ENCODE data around the gene GGCX. TPM values are rescaled to one million over a fixed set of nuclear protein-coding genes. Genes with fewer than 3 reads are reported as not detected.
A peak's percentile ranks its signal among the peaks of the same experiment; 100 is the strongest.
"Not testable (repeated sequence)": the region's sequence is repeated elsewhere in the genome, so short reads cannot be mapped to it uniquely, and the experiment has no call there.

GGCX gene
- total and polyA plus RNA-seq, 2 donors (not counting 3 experiments of a cell fraction or from before 2014, with no cell fraction given) = 48.0 to 62.7 TPM

GRCh38 chr2:85604133-85604444 lies 42.8 kb upstream of the GGCX start:
- FAIRE-seq; H3K79me2 ChIP-seq (ENCODE audit: control insufficient read depth, insufficient read depth, low read length); H3K9me3 ChIP-seq (replicated peaks; ENCODE audit: control insufficient read depth, insufficient read depth, low read length); DNase-seq (ENCODE audit: low read depth, low spot score); BruUV-seq (replicated peaks); H2AFZ ChIP-seq (ENCODE audit: low read depth, low read length); H3K9me1 ChIP-seq (replicated peaks; ENCODE audit: control insufficient read depth, extremely low read depth, insufficient read depth, low read length); POLR2A ChIA-PET; H4K20me1 ChIP-seq (replicated peaks; ENCODE audit: control insufficient read depth, extremely low read depth, insufficient read depth, low read length); H3K4me2 ChIP-seq (ENCODE audit: insufficient read depth, low read length); H3K9ac ChIP-seq (replicated peaks; ENCODE audit: extremely low read depth, insufficient read depth, low read length); dilution Hi-C loops (cut with MboI; ENCODE audit: extremely low pct_ligation_motif_present, low sequenced_read_pairs); H3K27me3 ChIP-seq (ENCODE audit: control insufficient read depth in 2 of 2, insufficient read depth in 2 of 2, low read length in 2 of 2); H3K4me3 ChIP-seq (replicated peaks in 1 of 3; ENCODE audit: insufficient read depth in 1 of 3, low read depth in 1 of 3, low read length in 3 of 3); H3K27ac ChIP-seq (ENCODE audit: insufficient read depth, low read depth, low read length): not testable (repeated sequence)
- peaks cover 30% of the 10 kb centered on the region for H3K4me1 ChIP-seq (ENCODE audit: control insufficient read depth, extremely low read depth, insufficient read depth, low read length)
- intact Hi-C loops (cut with micrococcal nuclease) = loop anchor here (5.0 kb wide), 1 partner anchor 182 kb away; no protein-coding TSS in a partner anchor
- TF ChIP-seq POLR2A (IDR thresholded peaks at IDR 0.05; ENCODE audit: low read depth, low read length) = peak; percentile 14
- CTCF ChIA-PET = interaction anchor here (0.6 to 2.8 kb wide), 4 partner anchors 14 to 100 kb away, joined by 3 to 17 read pairs (median 4); no protein-coding TSS in a partner anchor
- H3K36me3 ChIP-seq (ENCODE audit: control insufficient read depth in 2 of 2, extremely low read depth in 1 of 2, insufficient read depth in 2 of 2, low read length in 2 of 2) = peaks cover 0 to 18% of the 10 kb centered on the region in 2 experiments

- Histone ChIP-seq H3K4me1 (ENCODE audit: control insufficient read depth, extremely low read depth, insufficient read depth, low read length) (peaks cover 24% of the 10 kb centered on the region), H3K9me3 (replicated peaks; ENCODE audit: control insufficient read depth, insufficient read depth, low read length) (no peaks in the 10 kb centered on the region), H2AFZ (ENCODE audit: low read depth, low read length) (peak within 1 kb of the TSS; percentile 86), H3K79me2 (ENCODE audit: control insufficient read depth, insufficient read depth, low read length) (no peaks in the 10 kb centered on the region), H3K36me3 (ENCODE audit: control insufficient read depth in 2 of 2, extremely low read depth in 1 of 2, insufficient read depth in 2 of 2, low read length in 2 of 2) (peaks cover 0 to 20% of the 10 kb centered on the region in 2 experiments), H3K4me3 (replicated peaks in 1 of 3; ENCODE audit: insufficient read depth in 1 of 3, low read depth in 1 of 3, low read length in 3 of 3) (peak within 1 kb of the TSS; percentile 64 to 98 (median 65)), H3K27me3 (ENCODE audit: control insufficient read depth in 2 of 2, insufficient read depth in 2 of 2, low read length in 2 of 2) (no peaks in the 10 kb centered on the region), H3K9ac (replicated peaks; ENCODE audit: extremely low read depth, insufficient read depth, low read length) (peak within 1 kb of the TSS; percentile 66), H3K27ac (ENCODE audit: insufficient read depth, low read depth, low read length) (peak within 1 kb of the TSS; percentile 23), H3K9me1 (replicated peaks; ENCODE audit: control insufficient read depth, extremely low read depth, insufficient read depth, low read length) (no peaks in the 10 kb centered on the region), H4K20me1 (replicated peaks; ENCODE audit: control insufficient read depth, extremely low read depth, insufficient read depth, low read length) (no peaks in the 10 kb centered on the region), H3K4me2 (ENCODE audit: insufficient read depth, low read length) (peak within 1 kb of the TSS; percentile 87)
- intact Hi-C loops (cut with micrococcal nuclease) = loop anchor here (1.0 to 5.0 kb wide), 4 partner anchors 17 to 180 kb away; partner anchors contain the start of gene GGCX
- BruUV-seq (replicated peaks) = TSS peak; percentile 3
- dilution Hi-C loops (cut with MboI; ENCODE audit: extremely low pct_ligation_motif_present, low sequenced_read_pairs) = no loop called here
- ChIA-PET CTCF (interaction anchor here (0.5 to 2.1 kb wide), 7 partner anchors 9 to 250 kb away, joined by 3 to 5 read pairs (median 3); partner anchors contain the start of genes C2orf68 and MAT2A), POLR2A (interaction anchor here (0.6 to 1.3 kb wide), 4 partner anchors 9 to 64 kb away, joined by 3 to 6 read pairs (median 3); partner anchors contain the start of genes C2orf68 and MAT2A)
- TF ChIP-seq EZH2 (IDR thresholded peaks at IDR 0.05; ENCODE audit: borderline replicate concordance, low read depth, low read length, severe bottlenecking) = no peak
- TF ChIP-seq MAX (IDR thresholded peaks at IDR 0.05; ENCODE audit: insufficient read depth, insufficient read length) = peak; percentile 3
- TF ChIP-seq, protein P1, sequence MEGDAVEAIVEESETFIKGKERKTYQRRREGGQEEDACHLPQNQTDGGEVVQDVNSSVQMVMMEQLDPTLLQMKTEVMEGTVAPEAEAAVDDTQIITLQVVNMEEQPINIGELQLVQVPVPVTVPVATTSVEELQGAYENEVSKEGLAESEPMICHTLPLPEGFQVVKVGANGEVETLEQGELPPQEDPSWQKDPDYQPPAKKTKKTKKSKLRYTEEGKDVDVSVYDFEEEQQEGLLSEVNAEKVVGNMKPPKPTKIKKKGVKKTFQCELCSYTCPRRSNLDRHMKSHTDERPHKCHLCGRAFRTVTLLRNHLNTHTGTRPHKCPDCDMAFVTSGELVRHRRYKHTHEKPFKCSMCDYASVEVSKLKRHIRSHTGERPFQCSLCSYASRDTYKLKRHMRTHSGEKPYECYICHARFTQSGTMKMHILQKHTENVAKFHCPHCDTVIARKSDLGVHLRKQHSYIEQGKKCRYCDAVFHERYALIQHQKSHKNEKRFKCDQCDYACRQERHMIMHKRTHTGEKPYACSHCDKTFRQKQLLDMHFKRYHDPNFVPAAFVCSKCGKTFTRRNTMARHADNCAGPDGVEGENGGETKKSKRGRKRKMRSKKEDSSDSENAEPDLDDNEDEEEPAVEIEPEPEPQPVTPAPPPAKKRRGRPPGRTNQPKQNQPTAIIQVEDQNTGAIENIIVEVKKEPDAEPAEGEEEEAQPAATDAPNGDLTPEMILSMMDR (IDR thresholded peaks at IDR 0.05; ENCODE audit: extremely low read depth in 1 of 2, insufficient read depth in 1 of 2, low read depth in 1 of 2, low read length in 2 of 2) = peak; percentile 32 to 51
- peak; percentile 87 for TF ChIP-seq POLR2A (IDR thresholded peaks at IDR 0.05; ENCODE audit: low read depth, low read length)
- TF ChIP-seq FOS (IDR thresholded peaks at IDR 0.05; ENCODE audit: borderline replicate concordance, insufficient read depth, low read length) = no peak
- peak; percentile 85 for TF ChIP-seq POLR2AphosphoS5 (IDR thresholded peaks at IDR 0.05; ENCODE audit: insufficient read depth, low read depth, low read length)
- TF ChIP-seq GATA2 (IDR thresholded peaks at IDR 0.05; ENCODE audit: insufficient read depth, insufficient read length, low read depth, low read length) = no peak
- TF ChIP-seq JUN (IDR thresholded peaks at IDR 0.05; ENCODE audit: borderline replicate concordance, insufficient read depth, insufficient read length, low read depth) = no peak
- TF ChIP-seq MYC (IDR thresholded peaks at IDR 0.05; ENCODE audit: low read depth, low read length) = no peak
- peak; percentile 88 for DNase-seq (ENCODE audit: low read depth, low spot score)
- peak; percentile 88 for FAIRE-seq
Observed at GRCh38 chr2:85602476-85603234, 41.4 kb upstream of the GGCX start, which contains the start of gene TMEM150A. TMEM150A (minus strand) TSS chr2:85602698; CDS start chr2:85601948, 750 bp downstream.
